Measurements from ENCODE around the gene ALDH1A1. TPM values are rescaled to one million over a fixed set of nuclear protein-coding genes. Genes with fewer than 3 reads are reported as not detected.

The ALDH1A1 gene
- total and polyA plus RNA-seq, 9 of the 15 experiments (the other 6 are each of a cell fraction or from before 2014, with no cell fraction given): 1.8 to 86.3 (median 24.4) TPM

- Histone ChIP-seq H3K9me3 (replicated peaks; ENCODE audit: control insufficient read depth, insufficient read depth, low read depth, low read length) (no peaks in the 10 kb centered on the region), H3K9ac (ENCODE audit: insufficient read depth in 1 of 2, low read depth in 2 of 2, low read length in 2 of 2) (no peak overlapping the region), H3K4me2 (ENCODE audit: insufficient read depth, low read length) (no peak overlapping the region), H3K27ac (ENCODE audit: extremely low read depth, low read depth, low read length) (no peak overlapping the region), H3K79me2 (ENCODE audit: control insufficient read depth, insufficient read depth, low read length) (no peaks in the 10 kb centered on the region), H3K9me1 (ENCODE audit: control insufficient read depth, insufficient read depth, low read length) (no peaks in the 10 kb centered on the region), H3K4me1 (replicated peaks in 1 of 2; ENCODE audit: control insufficient read depth in 2 of 2, insufficient read depth in 2 of 2, low read length in 2 of 2) (no peaks in the 10 kb centered on the region; a peak in 1 of 5 replicates), H3K36me3 (ENCODE audit: control insufficient read depth, insufficient read depth, low read length) (no peaks in the 10 kb centered on the region), H3K4me3 (no peak overlapping the region), H2AFZ (ENCODE audit: low read depth, low read length) (peak overlapping the region; percentile 61), H3K27me3 (ENCODE audit: control insufficient read depth in 2 of 2, insufficient read depth in 2 of 2, low read length in 2 of 2) (no peaks in the 10 kb centered on the region), H4K20me1 (replicated peaks; ENCODE audit: control insufficient read depth, insufficient read depth, low read length) (no peaks in the 10 kb centered on the region)
- BruUV-seq (replicated peaks): no TSS peak
- CTCF ChIA-PET (ENCODE audit: low intra/inter-chr PET ratio): interaction anchor here (1.0 to 1.9 kb wide), 4 partner anchors 14 to 328 kb away, joined by 5 to 13 read pairs (median 10); no protein-coding TSS in a partner anchor
- DNase-seq (ENCODE audit: extremely low read depth in 1 of 4, low spot score in 3 of 4) (peak in 1 of 4 experiments; percentile 39), FAIRE-seq (peak; percentile 26), ATAC-seq (0 out of 3 replicates have a peak, but pooled peaks have one; percentile 40)
- POLR2A ChIA-PET: interaction anchor here (1.0 to 1.1 kb wide), 2 partner anchors 226 to 301 kb away, joined by 3 to 4 read pairs; no protein-coding TSS in a partner anchor
- intact Hi-C loops (cut with micrococcal nuclease) (loop anchor here (1.0 to 5.0 kb wide), 5 partner anchors 89 to 331 kb away; no protein-coding TSS in a partner anchor), in situ Hi-C loops (cut with MboI) (no loop called here)
- 50% methylated on average over 3 of the region's 3 CpGs for WGBS (ENCODE audit: insufficient coverage, low coverage, missing lambda C conversion rate)
- TF ChIP-seq REST (IDR thresholded peaks at IDR 0.05; ENCODE audit: borderline replicate concordance): peak; percentile 83
- TF ChIP-seq REST (CRISPR knock-in tag; IDR thresholded peaks at IDR 0.05; ENCODE audit: low read depth): no peak
- TF ChIP-seq ZNF224 (CRISPR knock-in tag; IDR thresholded peaks at IDR 0.05): no peak
- no peak for TF ChIP-seq HBP1 (CRISPR knock-in tag; IDR thresholded peaks at IDR 0.05)
- TF ChIP-seq GATA2 (CRISPR knock-in tag; IDR thresholded peaks at IDR 0.05): peak; percentile 17; the same call in 1 of the 2 replicates
- TF ChIP-seq TEAD1 (CRISPR knock-in tag; IDR thresholded peaks at IDR 0.05): no peak
- no peak for TF ChIP-seq ZNF324 (CRISPR knock-in tag; IDR thresholded peaks at IDR 0.05)
- no peak for TF ChIP-seq PHF20 (IDR thresholded peaks at IDR 0.05; ENCODE audit: partially characterized antibody)
- no peak for TF ChIP-seq HDAC8 (tag; IDR thresholded peaks at IDR 0.05)
- TF ChIP-seq KHSRP (IDR thresholded peaks at IDR 0.05): no peak
- no peak for TF ChIP-seq CLOCK (CRISPR knock-in tag; IDR thresholded peaks at IDR 0.05; ENCODE audit: borderline replicate concordance)
These were observed 81.2 kb downstream of the ALDH1A1 start for GRCh38 chr9:72871685-72872084.
